Mammary epithelial cell (primary cell): Measurements from ENCODE around the gene TRMT61A.

Experiments
- CTCF ChIP-seq, 2 donors: IDR thresholded peaks in 1 of 2; conservative IDR thresholded peaks in 1 of 2; 2 replicates each; pipeline ENCODE4 v1.5.1; 2011 to 2012; ENCODE audit warnings: inconsistent platforms in 2 of 2, low read length in 2 of 2, mild to moderate bottlenecking in 2 of 2, control low read depth in 1 of 2, low read depth in 1 of 2; ENCODE audit not compliant: insufficient read depth in 1 of 2; ENCODE audit errors: extremely low read depth in 1 of 2
- EZH2 ChIP-seq: IDR thresholded peaks from 2 replicates; pipeline ENCODE4 v1.6.1; 2012; ENCODE audit warnings: low read length, inconsistent platforms, borderline replicate concordance

- TF ChIP-seq EZH2 (no peak), CTCF (conservative IDR thresholded peaks at IDR 0.05 in 1 of 2, IDR thresholded peaks at IDR 0.05 in 1 of 2; ENCODE audit: extremely low read depth in 1 of 2, insufficient read depth in 1 of 2, low read depth in 1 of 2, low read length in 2 of 2) (no peak)
Measured at GRCh38 chr14:103521438-103521950, 7.5 kb upstream of the TRMT61A start.
